ENCODE data around the gene PHC2.

The PHC2 gene

DNA sequence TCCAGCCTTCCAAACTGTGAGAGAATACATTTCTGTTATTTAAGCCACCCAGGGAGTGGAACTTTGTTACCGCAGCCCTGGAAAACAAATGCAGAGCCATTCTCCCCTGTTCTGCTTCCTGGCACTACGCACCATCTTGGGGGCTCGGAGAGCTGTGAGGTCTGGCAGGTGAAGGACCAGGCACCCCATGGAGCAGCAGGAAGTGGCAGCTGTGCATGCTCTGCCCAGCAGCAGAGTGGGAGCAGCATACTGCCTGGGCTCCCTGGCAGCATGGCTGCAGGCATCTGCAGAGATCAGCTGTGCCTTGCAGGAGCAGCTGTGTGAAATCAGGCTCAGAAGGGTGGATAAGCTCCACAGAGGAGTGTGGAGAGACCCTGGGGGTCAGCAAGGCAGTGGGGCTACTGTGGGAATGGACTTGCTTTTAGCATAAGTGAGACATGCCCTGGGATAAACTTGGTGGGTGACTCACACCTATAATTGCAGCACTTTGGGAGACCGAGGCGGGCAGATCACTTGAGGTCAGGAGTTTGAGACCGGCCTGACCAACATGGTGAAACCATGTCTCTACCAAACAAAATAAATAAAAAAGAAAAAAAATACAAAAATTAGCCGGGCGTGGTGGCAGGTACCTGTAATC is 23.9 kb upstream of the PHC2 start:
- DNase-seq: peak; percentile 10

DNA sequence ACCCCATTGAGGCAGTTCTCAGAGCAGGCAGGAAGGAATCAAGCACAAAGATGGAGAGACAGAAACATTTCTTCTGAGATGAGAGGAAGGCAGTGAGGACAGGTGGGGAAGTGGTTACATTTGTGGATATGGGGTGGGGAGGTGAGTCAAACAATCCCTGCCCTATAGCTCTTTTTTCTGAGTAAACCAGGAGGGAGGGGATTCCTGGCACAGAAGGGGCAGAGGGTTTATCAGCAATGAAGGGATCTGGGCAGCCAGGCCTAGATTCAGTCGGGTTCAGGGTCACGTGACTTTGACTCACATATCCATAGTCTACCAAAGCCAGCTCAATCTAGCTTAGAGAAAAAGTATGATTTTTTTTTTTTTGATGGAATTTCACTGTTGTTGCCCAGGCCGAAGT is 15.7 kb upstream of the PHC2 start:
- DNase-seq: no peak

DNA sequence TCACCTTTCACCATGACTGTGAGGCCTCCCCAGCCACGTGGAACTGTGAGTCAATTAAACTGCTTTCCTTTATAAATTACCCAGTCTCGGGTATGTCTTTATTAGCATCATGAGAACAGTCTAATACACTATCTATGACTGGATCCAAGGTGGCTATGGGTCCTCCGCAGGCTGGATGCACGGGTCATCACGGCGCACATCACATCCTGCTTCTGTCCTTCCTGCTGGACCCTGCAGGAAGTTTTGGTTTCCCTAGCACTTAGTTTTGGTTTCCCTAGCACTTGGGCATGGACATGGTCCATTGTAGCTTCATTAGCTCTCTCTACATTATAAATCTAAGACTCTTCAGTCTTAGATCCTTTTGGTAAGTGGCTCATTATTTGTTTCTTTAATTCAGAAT is 14.2 kb upstream of the PHC2 start:
- DNase-seq: no peak

DNA sequence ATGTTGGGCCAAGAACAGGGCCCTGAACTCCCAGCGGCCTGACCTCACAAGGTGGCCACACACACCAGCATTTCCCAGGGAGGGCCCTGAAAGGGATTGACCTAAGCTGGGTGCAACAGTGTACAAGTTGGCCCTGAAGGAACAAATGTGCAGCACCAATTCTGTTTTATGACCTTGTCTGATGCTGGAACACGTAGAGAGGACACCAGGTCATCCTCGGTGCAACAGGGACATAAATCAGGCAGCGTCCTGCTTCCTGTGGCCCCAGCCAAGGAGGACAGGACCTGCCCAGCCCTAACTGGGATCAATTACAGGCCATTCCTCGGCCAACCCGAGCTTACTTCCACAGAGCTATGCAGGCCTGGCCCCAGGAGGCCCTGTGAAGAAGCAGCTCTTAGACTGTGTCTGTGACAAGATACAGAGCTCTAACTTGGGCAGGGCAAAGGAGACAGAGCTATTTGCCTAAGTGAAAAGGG is 12.8 kb upstream of the PHC2 start:
- no peak for DNase-seq

DNA sequence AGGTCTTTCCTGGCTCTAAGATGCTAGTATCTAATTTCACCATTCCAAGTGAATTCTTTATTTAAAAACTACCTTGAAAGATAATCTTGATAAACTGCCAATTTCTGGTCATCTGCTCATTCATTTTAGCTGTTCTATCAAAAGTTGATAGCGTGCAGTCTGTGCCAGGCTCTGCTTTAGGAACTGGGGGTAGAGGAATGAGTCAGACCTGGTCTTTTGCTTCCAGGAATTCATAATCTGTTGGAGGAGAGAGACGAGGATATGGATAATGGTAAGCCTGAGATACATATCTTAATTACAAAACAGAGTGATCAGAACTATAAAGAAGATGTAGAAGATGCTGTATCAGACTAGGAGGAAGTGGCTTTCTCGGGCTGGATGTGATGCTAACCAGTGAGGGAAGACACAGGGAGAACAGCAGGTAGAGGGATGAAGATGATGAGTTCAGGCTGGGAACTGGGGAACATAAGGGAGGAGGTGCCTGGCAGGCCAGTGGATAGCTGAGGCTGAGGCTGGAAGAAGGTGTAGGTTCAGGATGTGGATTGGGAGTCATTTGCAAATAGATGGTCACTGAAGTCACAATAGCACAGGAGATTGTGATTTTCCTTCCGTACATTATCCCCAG is 12.3 kb upstream of the PHC2 start:
- DNase-seq: no peak

DNA sequence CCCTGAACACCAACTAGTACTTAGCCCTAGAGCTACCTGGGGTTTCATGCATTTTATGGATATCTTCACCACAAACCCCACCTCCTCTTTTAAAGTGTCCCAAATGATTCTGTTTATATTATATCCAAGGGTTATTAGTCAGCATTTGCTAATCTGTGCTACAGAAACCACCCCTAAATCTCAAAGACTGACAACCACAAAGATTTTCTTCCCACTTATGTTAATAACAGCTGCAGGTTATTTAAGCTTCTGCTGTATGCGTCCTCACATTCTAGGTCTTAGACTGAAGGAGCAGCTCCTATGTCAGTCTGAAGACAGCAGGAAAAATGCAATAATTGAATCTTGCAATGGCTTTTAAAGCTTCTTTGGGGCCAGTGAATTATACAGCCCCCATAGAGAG is 11.2 kb upstream of the PHC2 start:
- DNase-seq: no peak

DNA sequence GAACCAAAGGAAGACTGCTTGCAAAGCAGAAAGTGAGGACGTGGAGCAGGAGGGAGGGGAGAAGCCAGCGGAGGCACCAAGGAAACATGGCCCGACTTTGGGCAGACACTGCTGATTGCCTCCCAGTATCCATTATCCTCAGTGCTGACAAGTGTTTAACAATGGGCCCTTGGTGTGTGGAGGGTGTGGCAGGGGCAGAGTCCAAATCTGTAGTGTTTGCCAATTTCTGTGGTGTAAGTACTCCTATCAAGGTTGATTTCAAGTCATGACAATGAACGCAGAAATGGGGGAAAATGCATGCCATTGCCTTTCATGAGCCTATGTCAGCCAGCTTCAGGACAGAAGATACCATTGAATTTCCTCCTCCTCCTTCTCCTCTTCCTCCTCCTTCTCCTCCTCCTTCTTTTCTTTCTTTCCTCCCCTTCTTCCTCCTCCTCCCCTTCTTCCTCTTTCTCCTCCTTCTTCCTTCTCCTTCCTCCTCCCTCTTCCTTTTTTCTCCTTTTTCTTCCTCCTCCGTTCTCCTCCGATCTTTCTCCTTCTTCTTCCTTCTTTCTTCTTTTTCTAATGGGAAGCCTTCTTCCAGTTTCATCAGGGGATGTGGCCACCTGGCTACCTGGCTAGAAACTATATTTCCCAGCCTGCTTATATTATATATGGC is 10.3 kb upstream of the PHC2 start:
- no peak for DNase-seq

DNA sequence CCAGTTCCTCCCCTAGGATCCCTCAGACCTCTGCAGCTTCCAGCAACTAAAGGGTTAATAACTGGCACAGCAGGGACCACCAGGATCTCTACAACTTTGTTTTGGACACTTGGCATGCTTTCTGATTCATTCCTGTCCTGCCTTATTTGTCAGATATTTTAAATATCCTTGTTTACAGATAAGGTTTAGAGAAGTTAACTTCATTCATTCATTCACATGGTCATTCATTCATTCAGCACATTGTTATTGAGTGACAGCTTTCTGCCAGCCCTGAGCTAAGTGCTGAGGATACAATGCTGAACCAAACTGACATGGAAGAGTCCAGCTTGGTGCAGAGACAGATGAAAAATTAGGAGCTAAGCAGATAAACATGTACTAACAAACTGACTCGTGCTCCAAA is 8.8 kb upstream of the PHC2 start:
- no peak for DNase-seq

DNA sequence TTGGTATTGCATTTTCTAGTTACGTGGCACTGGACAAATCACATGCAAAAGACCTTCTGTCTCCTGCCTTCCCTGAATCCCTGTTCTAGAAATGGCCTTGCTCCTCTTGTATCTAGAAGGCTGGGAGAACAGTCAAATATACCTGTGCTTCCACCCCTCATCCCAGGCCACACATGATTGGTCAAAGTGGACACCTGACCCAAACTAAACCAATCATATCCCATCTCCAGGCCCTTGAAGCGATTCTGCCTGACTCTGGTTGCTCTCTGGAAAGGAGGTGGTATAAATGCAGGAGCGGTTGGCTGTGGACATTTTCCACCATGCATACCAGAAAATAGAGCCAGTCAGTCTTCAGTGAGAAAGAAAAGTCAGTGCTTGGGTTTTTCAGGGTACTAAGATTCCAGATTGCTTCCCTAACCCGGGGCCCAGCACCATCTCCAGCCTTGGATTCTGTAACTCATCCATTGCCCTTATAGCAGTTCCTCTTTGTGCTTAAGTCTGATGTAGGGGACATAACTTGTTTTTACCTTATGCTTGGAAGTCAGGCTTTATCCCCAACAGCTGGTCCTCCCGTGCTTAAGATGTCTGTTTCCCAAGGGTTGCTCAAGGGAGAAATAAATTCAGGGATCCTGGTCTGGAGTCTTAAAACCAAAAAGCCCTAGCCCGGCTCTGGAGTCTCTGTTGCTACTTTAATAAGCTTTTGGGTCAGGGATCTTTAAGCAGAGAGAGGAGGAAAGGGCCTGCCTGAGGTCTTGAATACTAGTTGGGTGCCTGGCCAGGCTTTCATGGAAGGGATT is 7.7 kb upstream of the PHC2 start:
- no peak for DNase-seq

DNA sequence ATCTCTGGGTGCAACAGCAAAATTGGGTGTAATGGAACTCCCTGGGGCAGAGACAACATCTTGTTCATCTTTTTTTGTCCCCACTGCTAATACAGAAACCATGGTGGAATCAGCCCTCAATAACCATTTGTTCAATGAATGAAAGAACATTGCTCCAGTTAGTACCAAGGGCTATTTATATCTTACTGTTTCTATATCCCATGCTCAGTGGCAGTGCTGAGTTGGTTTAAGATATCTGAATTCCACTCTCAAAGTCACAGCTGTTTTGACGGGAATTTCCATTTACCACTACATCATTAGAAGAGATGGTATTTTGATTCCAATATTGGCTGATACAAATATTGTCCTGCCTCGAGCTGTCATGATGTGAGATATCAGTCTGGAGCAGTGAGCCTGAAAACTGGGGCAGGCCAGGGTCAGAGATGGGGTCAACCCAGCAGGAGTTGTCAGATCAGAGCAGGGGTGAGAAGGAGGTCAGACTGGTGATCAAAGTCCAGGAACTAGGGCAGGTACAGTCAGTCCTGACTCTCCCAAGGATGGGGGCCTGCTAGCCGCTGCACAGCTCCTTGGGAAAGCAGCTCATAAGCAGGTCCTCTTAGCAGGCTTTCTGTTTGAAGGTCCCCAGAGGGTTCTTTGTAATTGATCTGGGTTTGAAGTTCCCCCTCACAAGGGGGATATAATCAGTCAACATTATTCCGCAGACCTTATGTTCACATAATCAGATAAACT is 5.8 kb upstream of the PHC2 start:
- no peak for DNase-seq

DNA sequence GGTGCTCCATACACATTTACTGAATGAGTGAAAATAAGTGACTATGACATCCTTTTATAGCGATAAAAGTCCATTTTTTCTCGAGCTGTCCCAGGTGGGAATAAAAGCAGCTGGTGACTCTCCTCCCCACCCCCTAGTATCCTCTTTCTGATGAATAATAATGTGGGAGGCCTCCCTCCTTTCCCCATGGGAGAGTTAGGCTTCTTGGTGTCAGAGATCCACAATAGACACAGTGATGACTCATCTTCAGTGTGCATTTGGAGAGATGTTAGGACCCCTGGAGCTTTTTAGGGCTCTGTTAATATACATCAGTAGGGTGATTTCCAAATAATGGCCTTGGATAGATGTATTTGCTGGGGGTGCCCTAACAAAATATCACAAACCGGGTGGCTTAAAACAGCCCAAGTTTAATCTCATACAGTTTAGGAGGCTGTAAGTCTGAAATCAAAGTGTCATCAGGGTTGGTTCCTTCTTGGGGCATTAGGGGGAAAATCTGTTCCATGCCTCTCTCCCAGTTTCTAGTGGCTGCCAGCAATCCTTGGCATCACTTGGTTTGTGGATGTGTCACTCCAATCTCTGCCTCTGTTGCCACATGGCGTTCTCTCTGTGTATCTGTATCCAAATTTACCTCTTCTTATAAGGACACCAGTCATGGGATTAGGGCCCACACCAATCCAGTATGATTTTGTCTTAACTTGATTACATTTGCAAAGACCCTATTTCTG is 4.4 kb upstream of the PHC2 start:
- no peak for DNase-seq

DNA sequence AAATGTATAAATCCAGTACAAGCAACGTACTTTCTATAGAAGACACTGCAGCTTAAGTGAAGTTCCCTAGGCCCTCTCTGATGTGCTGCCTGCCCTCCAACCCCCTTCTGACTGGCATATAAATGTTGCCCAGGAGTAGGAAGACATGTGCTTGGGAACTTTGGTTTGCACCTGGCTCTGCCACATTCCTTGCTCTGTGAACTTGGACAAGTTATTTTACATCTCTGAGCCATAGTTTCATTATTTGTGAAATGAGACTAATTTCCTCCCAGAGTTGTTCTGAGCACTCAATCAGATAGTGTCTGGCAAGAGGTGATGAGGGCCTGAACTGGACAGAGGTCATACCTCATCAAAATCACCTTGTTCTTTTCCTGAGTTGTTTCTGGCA is 3.5 kb upstream of the PHC2 start:
- DNase-seq: no peak

DNA sequence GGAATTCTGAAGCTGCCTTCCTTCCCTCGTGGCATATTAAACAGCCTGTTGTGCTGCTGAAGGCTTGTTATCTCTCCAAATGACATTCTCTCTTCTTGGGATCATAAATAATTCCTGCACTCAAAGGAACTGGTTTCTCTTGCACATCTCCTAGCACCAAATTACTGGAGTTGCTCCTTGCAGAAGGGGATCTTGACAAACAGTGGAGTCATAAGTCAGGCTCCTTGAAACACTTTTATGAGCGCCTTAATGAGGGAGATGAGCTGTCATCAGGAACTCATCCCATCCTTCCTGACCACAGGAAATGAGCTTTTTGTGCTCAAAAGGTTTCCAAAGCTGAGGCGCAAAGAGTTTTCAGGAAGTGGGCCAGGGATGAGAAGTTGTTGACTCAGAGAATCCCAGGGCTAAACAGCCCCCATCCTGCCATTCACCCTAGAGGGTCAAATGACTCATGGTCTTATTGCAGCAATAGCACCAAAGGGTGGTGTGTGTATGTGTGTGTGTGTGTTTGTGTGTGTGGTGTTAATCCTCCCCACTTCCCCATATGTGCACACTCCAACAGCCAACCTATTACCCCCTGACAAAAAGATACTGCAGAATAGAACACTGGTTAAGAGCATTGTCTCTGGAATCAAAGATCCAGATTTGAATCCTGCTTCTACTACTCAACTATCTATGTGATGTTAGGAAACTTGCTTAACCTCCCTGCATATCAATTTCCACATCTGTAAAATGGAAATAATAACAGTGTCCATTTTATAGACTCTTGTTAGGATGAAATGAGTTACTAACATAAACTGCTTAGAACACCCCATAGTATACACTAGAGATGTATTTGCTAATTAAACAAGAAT is 2.8 kb upstream of the PHC2 start:
- no peak for DNase-seq

DNA sequence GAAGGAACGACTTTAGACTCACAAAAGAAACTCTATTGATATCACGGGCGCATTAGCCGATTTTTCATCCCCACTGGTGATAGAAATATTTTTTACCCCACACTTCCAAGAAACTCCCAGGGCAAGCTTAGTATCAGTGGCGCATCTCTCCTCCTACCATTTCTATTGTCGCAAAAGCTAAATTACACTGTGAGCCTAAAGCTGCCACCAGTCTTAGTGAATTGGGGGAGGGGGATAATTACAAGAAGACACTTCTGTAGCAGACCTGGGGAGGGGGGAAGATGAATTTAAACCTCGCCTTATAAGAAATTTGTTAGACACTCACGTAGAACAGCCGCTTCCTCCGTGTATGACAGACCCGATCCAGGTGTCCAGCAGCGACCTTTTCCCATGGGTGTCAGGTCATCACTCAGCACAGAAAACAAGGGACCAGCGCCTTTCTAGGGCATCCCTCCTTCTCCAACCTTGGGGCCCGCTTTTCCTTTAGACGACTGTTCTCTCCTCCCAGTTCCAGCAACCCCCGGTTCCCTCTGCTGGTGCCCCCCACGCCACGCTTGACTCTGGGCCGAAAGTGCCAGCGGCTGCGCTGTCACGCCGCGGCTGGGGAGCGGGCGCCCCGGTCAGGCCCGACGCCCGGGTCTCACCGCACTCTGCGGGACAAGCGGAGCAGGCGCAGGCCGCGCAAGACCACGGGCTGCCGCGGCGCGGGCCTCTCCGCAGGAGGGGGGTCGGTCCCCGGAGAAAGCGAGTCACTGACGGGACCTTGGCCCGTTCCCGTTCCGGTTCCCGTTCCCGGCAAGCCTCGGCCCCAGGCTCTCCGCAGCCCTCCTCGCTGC is 821 bp downstream of the PHC2 start:
- peak; percentile 21 for DNase-seq

DNA sequence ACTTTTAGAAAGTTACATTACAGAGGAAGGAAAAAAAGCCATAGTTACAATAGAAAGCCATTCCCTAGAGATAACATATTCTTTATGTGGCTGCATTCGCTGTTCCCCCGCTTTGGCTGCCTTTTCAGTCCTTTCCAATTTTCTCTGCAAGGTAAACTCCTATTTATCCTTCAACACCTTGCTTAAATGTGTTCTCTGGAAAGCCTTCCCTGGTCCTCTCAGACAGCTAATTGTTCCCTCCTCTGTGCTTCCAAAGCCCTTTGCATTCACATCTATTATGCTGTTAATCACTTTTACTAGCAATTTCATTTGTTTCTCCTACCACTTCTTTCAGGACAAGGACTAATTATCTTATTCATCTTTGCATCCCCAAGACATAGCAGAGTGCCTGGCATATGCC is 1.6 kb downstream of the PHC2 start:
- DNase-seq: no peak

DNA sequence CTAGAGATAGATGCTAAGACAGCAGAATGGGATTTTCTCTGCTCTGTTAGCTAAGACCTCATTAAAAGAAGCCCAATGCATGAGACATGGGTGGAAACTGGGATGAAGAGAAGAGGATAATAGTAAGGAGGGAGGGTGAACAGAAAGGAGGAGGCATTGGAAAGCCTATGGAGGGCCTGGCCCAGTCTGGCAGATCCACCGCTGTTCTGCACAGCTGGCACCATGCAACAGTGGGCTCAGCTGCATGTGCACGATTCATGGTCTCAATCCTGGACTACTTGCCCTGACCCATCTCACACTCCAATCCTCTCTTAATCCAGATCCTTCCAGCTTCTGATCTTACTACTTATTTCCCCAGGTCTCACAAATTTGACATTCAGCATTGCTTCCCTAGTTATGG is 2.2 kb downstream of the PHC2 start:
- no peak for DNase-seq

DNA sequence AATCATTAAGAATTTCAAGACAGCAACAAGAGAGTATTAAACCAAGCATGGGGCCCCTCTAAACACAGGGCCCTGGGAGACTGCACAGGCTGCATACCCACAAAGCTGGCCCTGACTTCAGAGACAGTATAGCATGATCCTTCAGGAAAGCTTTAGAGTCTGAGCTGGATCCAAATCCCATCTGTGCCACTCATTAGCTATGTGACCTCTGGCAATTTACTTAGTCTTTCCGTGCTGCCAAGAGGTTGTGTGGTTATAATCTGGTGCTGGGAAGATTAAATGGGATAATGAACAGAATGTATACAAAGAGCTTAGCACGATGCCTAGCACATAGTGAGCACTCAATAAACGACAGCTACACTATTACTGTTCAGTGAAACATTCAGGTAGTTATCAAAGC is 4.0 kb downstream of the PHC2 start:
- DNase-seq: no peak

DNA sequence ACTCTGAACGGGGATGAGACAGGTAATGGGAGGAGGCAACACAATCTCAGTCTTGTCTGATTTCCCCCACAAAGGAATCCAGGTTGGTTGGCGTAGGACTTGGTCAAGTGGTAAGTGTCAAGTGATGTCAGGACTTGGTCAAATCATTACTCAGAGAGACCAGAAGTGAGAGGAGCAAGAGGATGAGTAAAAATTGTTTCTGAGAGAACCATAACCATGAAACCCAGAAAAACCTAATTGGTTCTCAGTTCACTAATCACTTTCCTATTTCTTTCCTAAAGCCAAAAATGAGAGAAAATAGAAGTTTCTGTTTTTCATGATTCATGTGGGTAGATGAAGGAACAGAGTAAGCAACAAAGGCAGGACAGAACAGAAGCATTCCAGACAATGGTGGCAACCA is 5.0 kb downstream of the PHC2 start:
- no peak for DNase-seq

DNA sequence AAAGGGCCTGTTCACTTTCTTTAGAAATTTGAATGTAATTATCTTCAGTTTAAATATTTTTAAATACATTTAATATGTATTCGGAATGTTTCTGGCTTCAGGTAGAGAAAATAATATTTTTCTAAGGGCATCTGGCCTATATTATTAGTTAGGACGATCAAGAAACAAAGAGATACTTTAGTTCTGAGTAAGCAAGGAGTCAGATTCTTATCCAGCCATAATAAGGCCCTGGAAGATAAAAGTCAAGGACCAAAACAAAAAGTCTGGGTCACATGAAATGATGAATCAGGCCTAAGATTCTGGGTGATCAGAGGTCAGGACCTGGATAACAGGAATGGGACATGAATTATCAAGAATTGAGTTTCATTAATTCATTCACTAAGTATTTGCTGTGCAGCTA is 6.3 kb downstream of the PHC2 start:
- DNase-seq: no peak

DNA sequence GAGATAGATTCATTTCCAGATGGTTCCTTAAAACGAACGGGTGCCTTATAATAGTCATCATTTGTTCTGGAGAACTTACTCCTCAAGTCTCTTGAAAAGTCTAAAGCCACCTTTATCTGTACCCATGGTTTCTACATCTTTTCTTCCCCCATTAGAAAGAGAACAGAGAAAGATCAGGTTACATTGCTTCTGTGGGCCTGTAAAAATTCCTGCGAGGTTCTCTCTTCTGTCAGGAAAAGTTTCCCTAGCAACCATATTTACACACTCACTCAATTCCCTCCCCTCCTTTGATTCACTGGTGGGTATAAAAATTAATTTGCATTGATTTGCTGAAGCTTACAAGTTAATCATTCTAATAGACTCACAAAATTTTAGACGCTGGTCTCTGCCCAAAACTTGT is 6.7 kb downstream of the PHC2 start:
- no peak for DNase-seq
